SK-N-SH treated with all-trans-retinoic acid at 6 μM for 48 hours (cell line): Measurements from ENCODE around the gene DYRK1B.

Experiments used
- ATAC-seq: fragments of 200-7000 bp; cut with Tn5 transposase; 3 replicates; pipeline ENCODE4 v1.9.1; 2020; ENCODE audit warnings: mild to moderate bottlenecking, moderate library complexity
- ARNTL ChIP-seq: fragments of 450-650 bp; formaldehyde crosslinking; IDR thresholded peaks from 2 replicates; pipeline ENCODE4 v1.5.0; 2020; ENCODE audit warnings: low read depth, mild to moderate bottlenecking, moderate library complexity, borderline replicate concordance
- BACH2 ChIP-seq: fragments of 250-450 bp; sonication (Bioruptor Pico); IDR thresholded peaks from 2 replicates; pipeline ENCODE4 v1.9.0; 2021; ENCODE audit warnings: mild to moderate bottlenecking, borderline replicate concordance
- CREB5 ChIP-seq: fragments of 250-450 bp; sonication (Bioruptor Pico); IDR thresholded peaks from 2 replicates; pipeline ENCODE4 v1.5.1; 2020; ENCODE audit warnings: low read depth, mild to moderate bottlenecking, moderate library complexity
- CSDC2 ChIP-seq: fragments of 250-450 bp; sonication (Bioruptor Pico); IDR thresholded peaks from 2 replicates; pipeline ENCODE4 v1.5.0; 2020; ENCODE audit warnings: mild to moderate bottlenecking, moderate library complexity
- ESRRG ChIP-seq: fragments of 250-450 bp; sonication (Bioruptor Pico); IDR thresholded peaks from 2 replicates; pipeline ENCODE4 v1.6.1; 2021; ENCODE audit warnings: mild to moderate bottlenecking
- GLIS3 ChIP-seq: fragments of 250-450 bp; sonication (Bioruptor Pico); IDR thresholded peaks from 2 replicates; pipeline ENCODE4 v1.5.0; 2020; ENCODE audit warnings: mild to moderate bottlenecking, moderate library complexity
- ISL1 ChIP-seq: fragments of 250-450 bp; sonication (Bioruptor Pico); IDR thresholded peaks from 2 replicates; pipeline ENCODE4 v2.1.2; 2022; ENCODE audit warnings: mild to moderate bottlenecking, moderate library complexity
- OSR1 ChIP-seq: fragments of 250-450 bp; sonication (Bioruptor Pico); IDR thresholded peaks from 2 replicates; pipeline ENCODE4 v1.8.0; 2022; ENCODE audit warnings: moderate library complexity, mild to moderate bottlenecking, inconsistent platforms
- PPARA ChIP-seq: fragments of 250-450 bp; sonication (Bioruptor Pico); IDR thresholded peaks from 2 replicates; pipeline ENCODE4 v1.5.0; 2020; ENCODE audit warnings: mild to moderate bottlenecking, borderline replicate concordance
- RARB ChIP-seq: fragments of 250-450 bp; sonication (Bioruptor Pico); IDR thresholded peaks from 2 replicates; pipeline ENCODE4 v1.8.0; 2021; ENCODE audit warnings: mild to moderate bottlenecking, moderate library complexity
- TCF4 ChIP-seq: fragments of 250-450 bp; sonication (Bioruptor Pico); IDR thresholded peaks from 2 replicates; pipeline ENCODE4 v1.8.0; 2021; ENCODE audit warnings: mild to moderate bottlenecking, moderate library complexity, borderline replicate concordance
- TOX ChIP-seq: fragments of 250-450 bp; sonication (Bioruptor Pico); IDR thresholded peaks from 2 replicates; pipeline ENCODE4 v1.8.0; 2021; ENCODE audit warnings: mild to moderate bottlenecking, moderate library complexity, borderline replicate concordance
- ZC3H10 ChIP-seq: fragments of 250-450 bp; sonication (Bioruptor Pico); IDR thresholded peaks from 2 replicates; pipeline ENCODE4 v1.5.1; 2021; ENCODE audit warnings: mild to moderate bottlenecking, moderate library complexity
- ZFP3 ChIP-seq: fragments of 250-450 bp; sonication (Bioruptor Pico); IDR thresholded peaks from 2 replicates; pipeline ENCODE4 v1.5.0; 2020; ENCODE audit warnings: mild to moderate bottlenecking, moderate library complexity
- ZFP30 ChIP-seq: fragments of 450-650 bp; formaldehyde crosslinking; IDR thresholded peaks from 2 replicates; pipeline ENCODE4 v1.5.0; 2022; ENCODE audit warnings: mild to moderate bottlenecking, moderate library complexity
- ZNF565 ChIP-seq: fragments of 450-650 bp; formaldehyde crosslinking; conservative IDR thresholded peaks from 2 replicates; pipeline ENCODE4 v1.5.0; 2020; ENCODE audit warnings: low read depth, mild to moderate bottlenecking, moderate library complexity
- ZNF70 ChIP-seq: fragments of 450-650 bp; formaldehyde crosslinking; IDR thresholded peaks from 2 replicates; pipeline ENCODE4 v1.5.0; 2020; ENCODE audit warnings: mild to moderate bottlenecking, moderate library complexity
- ZNF8 ChIP-seq: fragments of 450-650 bp; formaldehyde crosslinking; IDR thresholded peaks from 2 replicates; pipeline ENCODE4 v1.5.0; 2020; ENCODE audit warnings: mild to moderate bottlenecking, moderate library complexity
- TF ChIP-seq, protein P1 (sequence below): fragments of 250-450 bp; sonication (Bioruptor Pico); IDR thresholded peaks from 2 replicates; pipeline ENCODE4 v1.5.0; 2020; ENCODE audit warnings: mild to moderate bottlenecking, moderate library complexity
- TF ChIP-seq, protein P2 (sequence below): fragments of 250-450 bp; sonication (Bioruptor Pico); IDR thresholded peaks from 2 replicates; pipeline ENCODE4 v1.8.0; 2021; ENCODE audit warnings: low read depth, mild to moderate bottlenecking, moderate library complexity, borderline replicate concordance
- TF ChIP-seq, protein P3 (sequence below): fragments of 250-450 bp; sonication (Bioruptor Pico); IDR thresholded peaks from 2 replicates; pipeline ENCODE4 v1.5.1; 2021; ENCODE audit warnings: mild to moderate bottlenecking, moderate library complexity

Gene DYRK1B

GRCh38 chr19:39831679-39832078 is 2.3 kb downstream of the DYRK1B start:
- ATAC-seq = no peak
- TF ChIP-seq ZNF565 (CRISPR knock-in tag) (no peak), ARNTL (CRISPR knock-in tag) (no peak), CREB5 (CRISPR knock-in tag) (no peak), ZFP30 (CRISPR knock-in tag) (no peak), ZNF8 (no peak), GLIS3 (no peak), TOX (CRISPR knock-in tag) (no peak), ZC3H10 (no peak), TCF4 (CRISPR knock-in tag) (no peak), RARB (no peak), ZFP3 (CRISPR knock-in tag) (no peak), OSR1 (no peak), ISL1 (no peak), CSDC2 (CRISPR knock-in tag) (no peak), ZNF70 (CRISPR knock-in tag) (no peak), PPARA (CRISPR knock-in tag) (no peak)
- TF ChIP-seq, protein P1, sequence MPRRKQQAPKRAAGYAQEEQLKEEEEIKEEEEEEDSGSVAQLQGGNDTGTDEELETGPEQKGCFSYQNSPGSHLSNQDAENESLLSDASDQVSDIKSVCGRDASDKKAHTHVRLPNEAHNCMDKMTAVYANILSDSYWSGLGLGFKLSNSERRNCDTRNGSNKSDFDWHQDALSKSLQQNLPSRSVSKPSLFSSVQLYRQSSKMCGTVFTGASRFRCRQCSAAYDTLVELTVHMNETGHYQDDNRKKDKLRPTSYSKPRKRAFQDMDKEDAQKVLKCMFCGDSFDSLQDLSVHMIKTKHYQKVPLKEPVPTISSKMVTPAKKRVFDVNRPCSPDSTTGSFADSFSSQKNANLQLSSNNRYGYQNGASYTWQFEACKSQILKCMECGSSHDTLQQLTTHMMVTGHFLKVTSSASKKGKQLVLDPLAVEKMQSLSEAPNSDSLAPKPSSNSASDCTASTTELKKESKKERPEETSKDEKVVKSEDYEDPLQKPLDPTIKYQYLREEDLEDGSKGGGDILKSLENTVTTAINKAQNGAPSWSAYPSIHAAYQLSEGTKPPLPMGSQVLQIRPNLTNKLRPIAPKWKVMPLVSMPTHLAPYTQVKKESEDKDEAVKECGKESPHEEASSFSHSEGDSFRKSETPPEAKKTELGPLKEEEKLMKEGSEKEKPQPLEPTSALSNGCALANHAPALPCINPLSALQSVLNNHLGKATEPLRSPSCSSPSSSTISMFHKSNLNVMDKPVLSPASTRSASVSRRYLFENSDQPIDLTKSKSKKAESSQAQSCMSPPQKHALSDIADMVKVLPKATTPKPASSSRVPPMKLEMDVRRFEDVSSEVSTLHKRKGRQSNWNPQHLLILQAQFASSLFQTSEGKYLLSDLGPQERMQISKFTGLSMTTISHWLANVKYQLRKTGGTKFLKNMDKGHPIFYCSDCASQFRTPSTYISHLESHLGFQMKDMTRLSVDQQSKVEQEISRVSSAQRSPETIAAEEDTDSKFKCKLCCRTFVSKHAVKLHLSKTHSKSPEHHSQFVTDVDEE (CRISPR knock-in tag) = no peak
- TF ChIP-seq, protein P2, sequence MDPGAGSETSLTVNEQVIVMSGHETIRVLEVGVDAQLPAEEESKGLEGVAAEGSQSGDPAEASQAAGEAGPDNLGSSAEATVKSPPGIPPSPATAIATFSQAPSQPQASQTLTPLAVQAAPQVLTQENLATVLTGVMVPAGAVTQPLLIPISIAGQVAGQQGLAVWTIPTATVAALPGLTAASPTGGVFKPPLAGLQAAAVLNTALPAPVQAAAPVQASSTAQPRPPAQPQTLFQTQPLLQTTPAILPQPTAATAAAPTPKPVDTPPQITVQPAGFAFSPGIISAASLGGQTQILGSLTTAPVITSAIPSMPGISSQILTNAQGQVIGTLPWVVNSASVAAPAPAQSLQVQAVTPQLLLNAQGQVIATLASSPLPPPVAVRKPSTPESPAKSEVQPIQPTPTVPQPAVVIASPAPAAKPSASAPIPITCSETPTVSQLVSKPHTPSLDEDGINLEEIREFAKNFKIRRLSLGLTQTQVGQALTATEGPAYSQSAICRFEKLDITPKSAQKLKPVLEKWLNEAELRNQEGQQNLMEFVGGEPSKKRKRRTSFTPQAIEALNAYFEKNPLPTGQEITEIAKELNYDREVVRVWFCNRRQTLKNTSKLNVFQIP (CRISPR knock-in tag) = no peak

DNA sequence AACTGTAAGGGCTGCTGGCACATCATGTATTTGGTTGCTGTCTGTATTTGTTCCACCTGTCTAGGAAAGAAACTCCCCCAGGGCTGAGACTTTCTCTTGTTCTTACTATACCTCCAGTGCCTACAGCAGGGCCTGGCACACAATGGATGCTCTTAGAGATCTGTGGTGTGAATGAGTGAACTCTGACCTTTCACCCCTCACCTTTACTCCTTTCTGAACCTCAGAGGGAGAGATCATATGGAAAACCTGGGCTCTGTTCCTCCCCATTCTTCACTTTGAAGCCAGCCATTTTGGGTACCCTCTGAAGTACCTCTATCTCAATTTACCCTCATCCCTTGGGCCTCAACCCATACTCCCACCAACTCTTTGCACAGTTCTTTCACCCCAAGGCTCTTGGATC is 3.1 kb downstream of the DYRK1B start:
- no peak for TF ChIP-seq ZNF565 (CRISPR knock-in tag)
- no peak for TF ChIP-seq CREB5 (CRISPR knock-in tag)
- no peak for TF ChIP-seq ZFP30 (CRISPR knock-in tag)
- no peak for TF ChIP-seq ZC3H10
- TF ChIP-seq BACH2 (CRISPR knock-in tag) = no peak
- no peak for TF ChIP-seq OSR1
- TF ChIP-seq ZNF70 (CRISPR knock-in tag) = no peak
- no peak for TF ChIP-seq ESRRG (CRISPR knock-in tag)
- no peak for TF ChIP-seq ZFP3 (CRISPR knock-in tag)
- no peak for ATAC-seq

DNA sequence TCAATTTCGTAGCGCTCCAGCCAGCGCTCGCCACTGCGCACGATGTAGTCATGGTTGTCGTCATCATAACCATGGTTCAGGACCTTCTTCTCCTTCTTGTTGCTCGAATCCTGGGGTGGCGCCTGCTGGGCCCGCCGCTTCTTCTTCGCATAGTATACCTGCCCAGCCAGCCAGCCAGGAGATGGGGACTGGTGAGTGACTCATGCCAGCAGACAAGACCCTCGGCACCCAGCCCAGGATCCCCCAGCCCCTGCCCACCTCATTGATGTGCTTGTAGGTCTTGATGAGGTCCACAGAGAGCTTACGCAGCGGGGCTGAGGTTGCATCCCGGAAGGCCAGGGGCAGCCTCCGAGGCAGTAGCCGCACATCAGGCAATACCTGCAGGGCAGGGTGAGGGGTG is 3.6 kb downstream of the DYRK1B start:
- ATAC-seq = no peak
- TF ChIP-seq TCF4 (CRISPR knock-in tag) (no peak), ZNF8 (no peak), ZFP3 (CRISPR knock-in tag) (no peak), RARB (no peak), ISL1 (no peak), CREB5 (CRISPR knock-in tag) (no peak), OSR1 (no peak)
- TF ChIP-seq, protein P3, sequence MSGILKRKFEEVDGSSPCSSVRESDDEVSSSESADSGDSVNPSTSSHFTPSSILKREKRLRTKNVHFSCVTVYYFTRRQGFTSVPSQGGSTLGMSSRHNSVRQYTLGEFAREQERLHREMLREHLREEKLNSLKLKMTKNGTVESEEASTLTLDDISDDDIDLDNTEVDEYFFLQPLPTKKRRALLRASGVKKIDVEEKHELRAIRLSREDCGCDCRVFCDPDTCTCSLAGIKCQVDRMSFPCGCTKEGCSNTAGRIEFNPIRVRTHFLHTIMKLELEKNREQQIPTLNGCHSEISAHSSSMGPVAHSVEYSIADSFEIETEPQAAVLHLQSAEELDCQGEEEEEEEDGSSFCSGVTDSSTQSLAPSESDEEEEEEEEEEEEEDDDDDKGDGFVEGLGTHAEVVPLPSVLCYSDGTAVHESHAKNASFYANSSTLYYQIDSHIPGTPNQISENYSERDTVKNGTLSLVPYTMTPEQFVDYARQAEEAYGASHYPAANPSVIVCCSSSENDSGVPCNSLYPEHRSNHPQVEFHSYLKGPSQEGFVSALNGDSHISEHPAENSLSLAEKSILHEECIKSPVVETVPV (CRISPR knock-in tag) = no peak
- TF ChIP-seq, protein P1 (CRISPR knock-in tag) = no peak
